ENCODE results near the gene CIPC.

Gene CIPC

DNA sequence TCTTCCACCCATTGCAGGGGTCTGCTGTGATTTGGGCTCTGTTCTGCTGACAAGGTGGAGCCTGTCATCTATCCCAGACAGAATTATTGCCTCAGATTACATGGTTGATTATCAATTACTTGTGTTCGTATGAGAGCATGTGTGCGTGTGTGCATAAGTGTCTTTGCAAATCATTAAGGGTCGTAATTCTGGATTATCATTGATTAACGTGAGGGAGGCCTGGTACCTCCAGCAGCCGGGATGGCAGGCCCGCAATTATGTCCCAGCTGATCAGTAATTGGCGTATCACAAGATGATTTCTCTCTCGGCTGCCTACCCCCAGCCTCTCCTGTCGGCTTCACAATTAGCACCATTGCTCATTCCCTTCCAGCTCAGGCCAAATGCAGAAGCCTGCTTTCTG is 39.9 kb upstream of the CIPC start:
- H3K27ac ChIP-seq = no peak overlapping the region
- TF ChIP-seq CTCF (IDR thresholded peaks at IDR 0.05) = no peak
- no peak for TF ChIP-seq ZFX (IDR thresholded peaks at IDR 0.05; ENCODE audit: borderline replicate concordance)

DNA sequence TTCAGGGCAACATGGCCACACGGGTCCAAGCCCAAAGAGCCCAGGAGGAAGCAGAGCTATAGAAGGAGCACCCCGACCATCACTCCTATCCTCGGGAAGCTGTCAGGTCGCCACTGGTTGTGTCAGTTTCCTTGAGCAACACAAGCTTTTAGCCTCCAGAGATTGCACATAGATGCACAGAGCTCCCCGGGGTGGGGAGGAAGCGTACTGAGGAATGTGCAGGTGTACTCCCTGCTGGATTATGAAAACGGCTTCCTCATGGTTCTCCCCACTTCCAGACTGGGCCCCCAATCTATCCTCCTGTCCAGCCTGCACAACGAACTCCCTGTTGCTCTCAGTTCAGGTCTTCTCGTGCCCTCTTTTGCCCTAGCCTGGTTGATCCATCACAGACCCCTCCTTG is 39.3 kb upstream of the CIPC start:
- H3K27ac ChIP-seq = no peak overlapping the region

DNA sequence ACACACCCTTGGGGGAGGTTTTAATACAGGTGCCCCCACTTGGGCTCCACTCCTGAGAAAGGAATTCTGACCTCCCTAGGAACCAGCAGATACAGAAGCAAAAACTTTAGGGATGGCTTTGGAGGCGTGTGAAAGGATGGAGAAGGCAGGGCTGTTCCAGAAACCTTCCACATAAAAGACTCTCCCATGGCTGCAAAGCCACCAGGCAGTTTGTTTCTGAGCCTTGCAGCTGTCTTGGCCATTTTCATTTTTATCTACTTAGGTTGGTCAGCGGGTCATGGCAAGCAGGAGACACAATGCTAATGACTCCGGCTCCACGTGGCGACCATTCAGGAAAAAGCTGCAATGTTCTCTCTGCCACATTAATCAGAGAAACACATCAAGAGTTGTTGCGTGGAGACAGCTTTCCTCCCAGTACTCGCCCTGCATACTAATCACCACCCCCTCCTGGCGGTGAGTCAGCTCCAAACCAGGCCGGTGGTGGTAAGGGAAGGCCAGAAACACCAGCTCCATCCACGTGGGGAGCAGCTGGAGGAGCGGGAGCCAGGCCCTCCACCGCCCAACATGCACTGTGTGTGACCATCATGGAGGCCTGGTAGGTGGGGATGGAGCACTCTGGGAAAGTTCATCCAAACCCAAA is 38.7 kb upstream of the CIPC start:
- H3K27ac ChIP-seq = no peak overlapping the region

More for the DNA sequence above, 39.3 kb upstream of the CIPC start:
- no peak for TF ChIP-seq CTCF (IDR thresholded peaks at IDR 0.05)
- TF ChIP-seq ZFX (IDR thresholded peaks at IDR 0.05; ENCODE audit: borderline replicate concordance) = no peak

DNA sequence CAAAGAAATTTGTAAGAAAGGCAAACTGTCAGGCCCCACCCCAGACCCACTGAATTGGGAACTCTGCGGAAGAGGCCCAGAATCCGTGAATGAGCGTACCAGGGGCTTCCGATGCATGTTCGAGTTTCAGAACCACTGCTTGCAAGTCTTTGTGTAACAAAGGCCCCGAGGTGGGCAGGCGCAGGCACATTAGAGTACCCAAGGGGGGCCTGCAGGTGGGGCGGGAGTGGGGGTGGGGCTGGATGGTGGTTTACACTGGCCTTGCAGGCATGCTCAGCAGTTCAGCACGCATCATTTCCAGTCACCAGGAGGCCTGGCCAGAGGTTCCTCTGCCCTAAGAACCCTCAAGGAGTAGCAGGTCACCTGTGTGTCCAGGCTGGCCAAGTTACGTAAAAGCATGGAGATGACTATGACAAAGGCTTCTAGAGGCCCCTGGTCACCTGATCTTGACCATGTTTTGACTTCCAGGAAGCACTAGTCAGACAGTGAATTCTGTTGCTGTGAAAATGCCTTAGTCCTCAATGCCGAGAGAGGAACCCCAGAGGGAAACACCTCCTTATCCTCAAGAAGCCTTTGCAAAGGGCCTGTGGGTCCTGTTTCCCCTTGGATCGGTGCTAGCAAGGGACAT is 36.3 kb upstream of the CIPC start:
- H3K27ac ChIP-seq = no peak overlapping the region
- TF ChIP-seq CTCF (IDR thresholded peaks at IDR 0.05) (no peak), ZFX (IDR thresholded peaks at IDR 0.05; ENCODE audit: borderline replicate concordance) (no peak)

More for the DNA sequence above, 38.7 kb upstream of the CIPC start:
- TF ChIP-seq ZFX (IDR thresholded peaks at IDR 0.05; ENCODE audit: borderline replicate concordance) (no peak), CTCF (IDR thresholded peaks at IDR 0.05) (no peak)

GRCh38 chr14:77062261-77062660 is 35.8 kb upstream of the CIPC start:
- TF ChIP-seq ZFX (IDR thresholded peaks at IDR 0.05; ENCODE audit: borderline replicate concordance) (no peak), CTCF (IDR thresholded peaks at IDR 0.05) (no peak)
- H3K27ac ChIP-seq = no peak overlapping the region

- no peak for TF ChIP-seq ZFX (IDR thresholded peaks at IDR 0.05; ENCODE audit: borderline replicate concordance)
- no peak overlapping the region for H3K27ac ChIP-seq
Observed at GRCh38 chr14:77063571-77064171, 34.4 kb upstream of the CIPC start.

- H3K27ac ChIP-seq = no peak overlapping the region
- TF ChIP-seq CTCF (IDR thresholded peaks at IDR 0.05) = no peak
- TF ChIP-seq ZFX (IDR thresholded peaks at IDR 0.05; ENCODE audit: borderline replicate concordance) = no peak
Observed at GRCh38 chr14:77064521-77065178, 33.4 kb upstream of the CIPC start.
